Cardiac septum (tissue), 1 donor: ENCODE data around the gene SLX4. TPM values are rescaled to one million over a fixed set of nuclear protein-coding genes. Genes with fewer than 3 reads are reported as not detected.
"Not testable (repeated sequence)": the region's sequence is repeated elsewhere in the genome, so short reads cannot be mapped to it uniquely, and the experiment has no call there.

ENCODE experiments used
- DNase-seq: peaks from one replicate; pipeline ENCODE4 v3.0.0-alpha.2; 2020; ENCODE audit warnings: low spot score
- intact Hi-C: fragments of 100-400 bp; cut with DNase I; formaldehyde crosslinking; loops from one replicate; pipeline ENCODE4 v1.14.0; 2022
- total RNA-seq: library from RNA; stranded (reverse); fragmentation: NEBNext Ultra II Directional; extraction: Animal tissue kit (Norgen Biotek cat#: 25700); gene quantifications from one replicate; pipeline ENCODE4 v1.2.1, GENCODE V29; 2021
- donor health status: DM: no; HTN: no; CAD: no.

SLX4 gene
- total RNA-seq, 1 donor from 2014 or later: 2.7 TPM

DNA sequence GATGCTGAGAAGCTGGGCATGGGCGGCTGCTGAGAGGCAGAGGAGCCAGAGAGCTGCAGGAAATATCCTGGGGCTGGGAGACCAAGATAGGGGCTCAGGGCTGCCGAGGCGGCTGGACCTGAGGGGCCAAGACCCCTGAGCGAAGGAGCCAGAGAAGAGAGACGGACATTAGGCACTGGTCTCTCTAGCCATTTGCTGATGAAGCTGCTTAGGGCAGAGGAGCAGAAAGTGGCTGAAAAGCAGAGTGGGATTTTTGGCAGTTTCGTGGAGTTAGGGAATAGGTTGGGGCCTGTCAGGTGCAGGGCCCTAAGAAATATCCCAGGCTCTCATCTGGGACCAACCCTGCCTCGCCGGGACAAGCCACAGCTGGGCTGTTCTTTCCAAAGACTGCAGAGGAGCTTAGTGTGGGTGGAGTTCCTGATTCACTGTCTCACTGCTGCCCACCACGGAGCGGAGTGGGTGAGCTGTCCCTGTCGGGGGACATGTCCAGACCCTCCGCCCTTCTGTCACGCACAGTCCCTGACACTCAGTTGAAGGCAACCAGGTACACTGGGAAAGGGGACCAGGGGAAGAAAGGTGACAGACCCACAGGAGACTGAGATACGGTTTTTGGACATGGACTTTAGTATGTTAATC is 31.8 kb upstream of the SLX4 start:
- DNase-seq: no peak
- intact Hi-C loops: no loop called here

GRCh38 chr16:3642397-3643094 is 31.1 kb upstream of the SLX4 start:
- no peak for DNase-seq
- intact Hi-C loops: no loop called here

- intact Hi-C loops: no loop called here
Measured at GRCh38 chr16:3641801-3642396, 30.5 kb upstream of the SLX4 start.

GRCh38 chr16:3640632-3641501 is 29.5 kb upstream of the SLX4 start:
- intact Hi-C loops: no loop called here
- no peak for DNase-seq

More at GRCh38 chr16:3641801-3642396, 30.5 kb upstream of the SLX4 start:
- DNase-seq: no peak

- intact Hi-C loops: no loop called here
- no peak for DNase-seq
Measured at GRCh38 chr16:3640207-3640606, 28.8 kb upstream of the SLX4 start.

- intact Hi-C loops: no loop called here
- DNase-seq: no peak
Measured at GRCh38 chr16:3638916-3639644, 27.7 kb upstream of the SLX4 start.

DNA sequence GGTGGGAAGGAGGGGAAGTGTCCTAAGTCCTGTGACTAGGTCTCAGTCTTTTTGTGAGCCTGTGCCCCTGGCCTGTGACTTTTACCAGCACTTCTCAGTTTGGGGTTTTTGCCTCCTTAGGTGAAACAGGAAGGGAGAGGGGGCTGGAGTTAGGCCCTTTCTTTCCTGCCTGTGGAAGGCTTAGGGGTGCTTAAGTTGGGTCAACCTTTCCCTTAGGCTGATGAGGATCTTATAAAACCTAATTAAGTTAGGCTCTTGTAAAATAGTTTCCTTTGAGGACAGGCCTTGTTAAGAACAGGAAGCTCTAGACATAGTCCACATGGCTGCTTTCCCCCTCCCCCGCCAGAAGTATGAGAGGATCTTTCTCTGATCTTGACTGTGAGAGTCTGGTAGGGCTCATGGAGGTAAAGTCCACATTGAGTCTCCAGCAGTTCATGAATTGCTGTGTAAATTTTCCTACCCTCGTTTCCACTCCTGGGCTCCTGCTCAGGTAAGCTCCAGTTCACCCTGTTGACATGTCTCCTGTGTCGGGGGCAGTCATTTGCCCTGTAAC is 26.0 kb upstream of the SLX4 start:
- intact Hi-C loops: no loop called here

DNA sequence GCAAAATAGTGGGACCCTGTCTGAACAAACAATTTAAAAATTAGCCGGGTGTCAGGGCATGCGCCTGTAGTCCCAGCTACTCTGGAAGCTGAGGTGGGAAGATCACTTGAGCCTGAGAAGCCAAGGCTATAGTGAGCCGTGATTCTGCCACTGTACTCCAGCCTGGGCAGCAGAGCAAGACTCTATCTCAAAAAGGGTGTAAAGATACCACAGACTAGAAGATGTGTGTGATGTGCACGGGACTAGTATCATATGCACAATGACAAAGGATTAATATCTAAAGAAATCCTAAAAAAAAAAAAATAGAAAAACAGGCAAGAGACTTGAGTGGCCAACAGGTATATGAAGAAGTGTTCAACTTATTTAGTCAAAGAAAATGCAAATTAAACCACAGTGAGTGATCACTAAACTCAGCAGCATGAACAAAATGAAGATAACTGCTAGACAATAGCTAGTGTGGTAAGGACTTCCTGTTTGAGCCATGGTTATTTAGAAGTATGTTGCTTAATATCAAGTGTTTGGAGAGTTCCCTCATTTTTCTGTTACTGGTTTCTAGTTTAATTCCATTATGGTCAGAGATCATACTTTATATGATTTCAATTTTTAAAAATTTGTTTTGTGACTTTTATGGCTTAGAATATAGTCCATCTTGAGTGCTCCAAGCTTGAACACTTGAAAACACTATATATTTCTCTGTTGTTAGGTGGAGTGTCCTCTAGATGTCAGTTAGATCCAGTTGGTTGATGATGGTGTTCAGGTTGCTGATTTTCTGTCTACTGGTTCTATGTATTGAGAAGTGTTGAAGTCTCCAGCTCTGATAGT is 14.7 kb upstream of the SLX4 start:
- intact Hi-C loops: no loop called here
- DNase-seq: no peak

More for the DNA sequence above, 26.0 kb upstream of the SLX4 start:
- DNase-seq: no peak

DNA sequence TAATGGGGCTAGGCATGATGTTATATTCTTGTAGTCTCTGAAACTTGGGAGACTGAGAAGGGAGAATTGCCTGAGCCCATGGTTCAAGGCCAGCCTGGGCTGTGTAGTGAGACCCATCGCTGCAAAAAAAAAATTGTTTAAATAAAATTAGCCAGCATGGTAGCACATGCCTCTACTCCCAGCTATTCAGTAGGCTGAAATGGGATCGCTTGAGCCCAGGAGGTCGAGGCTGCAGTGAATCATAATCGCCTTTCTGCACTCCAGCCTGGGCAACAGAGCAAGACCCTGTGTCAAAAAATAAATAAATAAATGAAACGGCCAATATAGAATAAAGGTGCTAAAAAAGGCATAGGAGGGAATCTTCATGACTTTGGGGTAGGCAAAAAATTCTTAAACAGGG is 13.9 kb upstream of the SLX4 start:
- intact Hi-C loops: no loop called here
- no peak for DNase-seq

DNA sequence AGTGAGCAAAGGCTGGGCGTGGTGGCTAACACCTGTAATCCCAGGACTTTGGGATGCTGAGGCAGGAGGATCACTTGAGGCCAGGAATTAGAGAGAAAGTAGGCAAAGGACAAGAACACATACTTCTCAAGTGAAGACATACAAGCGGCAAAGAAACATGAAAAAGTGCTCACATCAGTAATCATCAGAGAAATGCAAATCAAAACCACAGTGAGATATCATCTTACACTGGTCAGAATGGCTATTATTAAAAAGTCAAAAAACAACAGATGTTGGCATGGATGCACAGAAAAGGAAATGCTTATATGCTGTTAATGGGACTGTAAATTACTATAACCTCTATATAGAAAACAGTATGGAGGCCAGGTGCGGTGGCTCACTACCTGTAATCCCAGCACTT is 12.2 kb upstream of the SLX4 start:
- no peak for DNase-seq
- intact Hi-C loops: no loop called here

DNA sequence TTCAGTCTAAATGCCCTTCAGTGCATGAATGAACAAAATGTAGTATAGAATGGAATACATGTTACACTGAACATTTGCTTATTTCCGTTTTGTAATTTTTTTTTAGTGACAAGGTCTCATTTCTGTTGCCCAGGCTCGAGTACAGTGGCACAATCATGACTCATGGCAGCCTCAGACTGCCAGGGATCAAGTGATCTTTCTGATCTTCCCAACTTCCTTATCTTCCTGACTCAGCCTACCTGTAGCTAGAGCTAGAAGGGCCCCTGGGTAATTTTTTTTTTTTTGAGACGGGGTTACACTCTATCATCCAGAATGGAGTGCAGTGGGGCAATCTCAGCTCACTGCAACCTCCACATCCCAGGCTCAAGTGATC is 7.3 kb upstream of the SLX4 start:
- DNase-seq: no peak
- intact Hi-C loops: no loop called here

DNA sequence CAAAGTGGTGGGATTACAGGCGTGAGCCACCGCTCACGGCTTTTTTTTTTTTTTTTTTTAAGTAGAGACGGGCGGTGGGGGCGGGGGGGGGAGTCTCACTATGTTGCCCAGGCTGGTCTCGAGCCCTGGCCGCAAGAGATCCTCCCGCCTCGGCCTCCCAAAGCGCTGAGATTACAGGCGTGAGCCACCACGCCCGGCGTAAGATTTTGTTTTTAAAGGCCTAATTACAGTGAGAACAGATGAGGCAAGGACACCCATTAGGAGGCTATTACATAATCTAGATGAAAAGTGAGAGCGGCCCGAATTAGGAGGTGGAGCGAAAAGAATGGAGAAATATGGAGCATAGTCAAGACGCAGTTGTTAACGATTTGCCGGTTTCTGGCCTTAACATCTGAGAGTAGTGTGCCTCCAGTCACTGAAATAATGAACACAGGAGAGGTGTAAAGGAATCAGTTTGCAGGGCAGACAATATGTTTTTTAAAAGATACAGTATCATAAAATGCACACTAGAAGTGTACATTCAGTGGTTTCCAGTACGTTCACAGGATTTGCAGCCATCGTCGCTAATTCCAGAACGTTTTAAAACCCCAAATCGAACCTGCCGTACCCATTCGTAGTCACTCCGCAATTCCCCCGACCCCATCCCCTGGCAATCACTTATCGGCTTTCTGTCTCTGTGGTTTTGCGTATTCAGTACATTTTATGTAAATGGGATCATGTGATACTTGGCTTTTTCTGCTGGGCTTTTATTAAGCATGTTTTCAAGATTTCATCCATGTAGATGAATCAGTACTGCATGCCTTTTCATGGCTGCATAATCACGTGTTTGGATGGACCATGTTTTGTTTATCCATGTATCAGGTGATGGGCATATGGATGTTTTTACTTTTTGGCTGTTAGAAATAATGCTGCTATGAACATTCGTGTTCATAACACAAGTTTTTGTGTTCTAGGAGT is 1.4 kb upstream of the SLX4 start:
- intact Hi-C loops: loop anchor here (5.0 kb wide), 1 partner anchor 270 kb away; the partner anchor contains the start of gene CREBBP
- no peak for DNase-seq

DNA sequence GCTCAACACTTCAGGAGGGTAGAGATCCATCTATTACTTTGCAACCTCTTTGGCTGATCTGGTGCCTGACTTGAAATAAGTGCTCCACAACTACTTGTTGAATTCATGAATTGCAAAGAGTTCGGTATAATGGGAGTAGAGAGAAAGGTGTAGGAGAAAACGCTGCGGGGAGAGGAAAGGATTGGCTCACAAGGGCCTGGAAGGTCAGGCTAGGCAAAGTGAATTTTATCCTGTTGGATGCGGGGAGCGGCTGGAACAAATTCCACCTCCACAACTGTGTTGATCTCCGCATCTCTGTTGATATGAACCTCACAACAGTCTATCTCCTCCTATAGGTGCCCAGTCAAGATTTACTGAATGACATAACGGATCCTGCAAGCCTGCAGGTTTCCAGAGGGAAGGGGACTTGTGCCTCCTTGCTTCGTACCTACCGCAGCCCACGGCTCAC is 684 bp downstream of the SLX4 start:
- DNase-seq: no peak
- intact Hi-C loops: loop anchor here (5.0 kb wide), 1 partner anchor 272 kb away; the partner anchor contains the start of gene CREBBP

GRCh38 chr16:3609895-3610697 is 1.3 kb downstream of the SLX4 start:
- intact Hi-C loops: loop anchor here (5.0 kb wide), 1 partner anchor 272 kb away; the partner anchor contains the start of gene CREBBP
- DNase-seq: no peak

DNA sequence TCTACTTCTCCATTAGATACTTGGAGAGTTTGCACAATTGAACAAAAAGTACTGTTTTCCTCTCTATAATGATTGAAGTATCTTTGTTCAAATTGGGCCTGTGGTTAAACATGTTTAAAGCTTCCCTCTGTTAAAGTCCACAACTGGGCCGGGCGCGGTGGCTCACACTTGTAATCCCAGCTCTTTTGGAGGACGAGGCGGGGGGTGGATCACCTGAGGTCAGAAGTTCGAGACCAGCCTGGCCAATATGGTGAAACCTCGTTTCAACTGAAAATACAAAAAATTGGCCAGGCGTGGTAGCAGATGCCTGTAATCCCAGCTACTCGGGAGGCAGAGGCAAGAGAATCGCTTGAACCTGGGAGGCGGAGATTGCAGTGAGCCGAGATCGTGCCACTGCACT is 2.4 kb downstream of the SLX4 start:
- DNase-seq, intact Hi-C loops: not testable (repeated sequence)

- intact Hi-C loops: no loop called here
- no peak for DNase-seq
Measured at GRCh38 chr16:3608069-3608468, 3.3 kb downstream of the SLX4 start.
